Measurements from ENCODE around the gene TBC1D2. TPM values are rescaled to one million over a fixed set of nuclear protein-coding genes. Genes with fewer than 3 reads are reported as not detected.
"Not testable (repeated sequence)": the region's sequence is repeated elsewhere in the genome, so short reads cannot be mapped to it uniquely, and the experiment has no call there.

Gene TBC1D2
- total RNA-seq, 1 donor from 2014 or later: 0.52 TPM

DNA sequence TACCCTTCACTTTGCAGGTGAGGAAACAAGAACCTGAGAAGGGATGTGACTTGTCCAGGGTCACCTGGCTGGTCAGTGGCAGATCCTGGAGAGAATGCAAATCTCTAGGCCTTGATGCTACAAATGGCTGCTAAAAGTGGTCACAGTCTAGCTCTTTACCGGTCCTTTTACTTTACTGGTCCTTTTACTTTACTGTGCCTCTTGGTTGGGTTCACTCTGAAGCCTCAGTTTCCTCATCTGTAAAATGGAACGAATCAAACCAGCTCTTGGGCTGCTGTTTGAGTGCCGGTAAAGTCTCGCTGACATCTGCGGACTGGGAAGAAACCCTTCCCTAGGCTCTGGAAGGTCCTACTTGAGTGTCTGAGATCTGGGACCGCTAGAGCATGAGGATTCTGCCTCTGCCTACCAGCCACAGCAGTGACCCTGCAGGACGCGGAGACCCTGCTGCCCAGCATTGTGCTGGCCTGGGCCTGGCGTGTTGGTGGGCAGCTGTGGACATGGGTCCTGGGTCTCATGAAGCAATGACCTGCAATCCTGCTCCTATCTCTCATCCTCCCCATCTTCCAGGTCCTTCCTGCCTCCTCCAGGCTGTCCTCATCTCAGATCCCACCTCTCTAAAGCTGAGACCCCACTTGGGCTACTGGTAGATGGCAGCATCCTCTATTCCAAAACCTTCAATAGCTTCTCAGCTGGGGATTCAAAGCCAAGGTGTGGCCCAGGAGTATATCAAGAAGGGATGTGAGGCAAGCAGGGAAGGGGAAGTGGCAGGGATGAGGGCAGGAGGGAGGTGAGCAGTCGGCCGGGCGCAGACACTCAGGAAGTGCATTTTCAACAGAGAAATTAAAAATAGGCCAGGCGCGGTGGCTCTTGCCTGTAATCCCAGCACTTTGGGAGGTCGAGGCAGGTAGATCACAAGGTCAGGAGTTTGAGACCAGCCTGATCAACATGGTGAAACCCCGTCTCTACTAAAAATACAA, 76.3 kb downstream of the TBC1D2 start:
- Histone ChIP-seq H3K27ac (ENCODE audit: low read depth, low read length) (no peak overlapping the region), H3K9me3 (ENCODE audit: control insufficient read depth in 3 of 3, low read length in 3 of 3) (no peaks in the 10 kb centered on the region), H3K9ac (ENCODE audit: low read depth in 1 of 3, low read length in 3 of 3) (no peak overlapping the region), H3K4me3 (ENCODE audit: low read length in 3 of 3) (no peak overlapping the region), H3K4me1 (ENCODE audit: control insufficient read depth in 3 of 3, insufficient read depth in 3 of 3, low read length in 3 of 3) (no peaks in the 10 kb centered on the region), H3K27me3 (ENCODE audit: control insufficient read depth in 3 of 3, insufficient read depth in 3 of 3, low read length in 3 of 3) (peaks cover 0 to 10% (median 4%) of the 10 kb centered on the region in 3 donors), H3K36me3 (ENCODE audit: control insufficient read depth in 3 of 3, insufficient read depth in 3 of 3, low read length in 3 of 3) (no peaks in the 10 kb centered on the region)

GRCh38 chr9:98176391-98177259, 78.8 kb downstream of the TBC1D2 start:
- H3K36me3 ChIP-seq (ENCODE audit: control insufficient read depth in 3 of 3, insufficient read depth in 3 of 3, low read length in 3 of 3): no peaks in the 10 kb centered on the region
- H3K27me3 ChIP-seq (ENCODE audit: control insufficient read depth in 3 of 3, insufficient read depth in 3 of 3, low read length in 3 of 3): peaks cover 0 to 10% (median 7%) of the 10 kb centered on the region in 3 donors
- H3K9ac ChIP-seq (ENCODE audit: low read depth in 1 of 3, low read length in 3 of 3): no peak overlapping the region
- no peak overlapping the region for H3K27ac ChIP-seq (ENCODE audit: low read depth, low read length)
- no peaks in the 10 kb centered on the region for H3K9me3 ChIP-seq (ENCODE audit: control insufficient read depth in 3 of 3, low read length in 3 of 3)
- H3K4me1 ChIP-seq (ENCODE audit: control insufficient read depth in 3 of 3, insufficient read depth in 3 of 3, low read length in 3 of 3): no peaks in the 10 kb centered on the region
- no peak overlapping the region for H3K4me3 ChIP-seq (ENCODE audit: low read length in 3 of 3)

DNA sequence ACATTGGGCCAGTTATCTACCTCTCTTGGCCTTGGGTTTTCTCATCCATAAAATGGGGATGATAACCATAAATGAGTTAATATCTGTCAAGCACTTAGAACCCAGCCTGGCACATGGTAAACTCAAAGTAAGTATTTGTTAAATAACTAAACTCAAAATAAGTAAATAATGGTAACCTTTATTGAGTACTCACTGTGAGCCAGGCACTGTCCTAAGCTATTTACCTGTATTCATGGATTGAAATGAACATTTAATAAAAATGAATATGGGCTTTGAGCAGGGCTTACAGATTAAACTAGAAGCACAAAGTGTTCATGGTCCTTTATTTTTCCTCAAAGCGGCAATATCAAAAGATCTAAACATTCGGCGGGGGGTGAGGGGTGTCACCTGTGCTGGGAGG, 79.7 kb downstream of the TBC1D2 start:
- Histone ChIP-seq H3K36me3 (ENCODE audit: control insufficient read depth in 3 of 3, insufficient read depth in 3 of 3, low read length in 3 of 3) (no peaks in the 10 kb centered on the region), H3K9ac (ENCODE audit: low read depth in 1 of 3, low read length in 3 of 3) (no peak overlapping the region), H3K27ac (ENCODE audit: low read depth, low read length) (no peak overlapping the region), H3K4me1 (ENCODE audit: control insufficient read depth in 3 of 3, insufficient read depth in 3 of 3, low read length in 3 of 3) (no peaks in the 10 kb centered on the region), H3K4me3 (ENCODE audit: low read length in 3 of 3) (no peak overlapping the region), H3K27me3 (ENCODE audit: control insufficient read depth in 3 of 3, insufficient read depth in 3 of 3, low read length in 3 of 3) (peaks cover 0 to 16% (median 14%) of the 10 kb centered on the region in 3 donors), H3K9me3 (ENCODE audit: control insufficient read depth in 3 of 3, low read length in 3 of 3) (no peaks in the 10 kb centered on the region)

GRCh38 chr9:98175028-98175569, 80.3 kb downstream of the TBC1D2 start:
- Histone ChIP-seq H3K4me1 (ENCODE audit: control insufficient read depth in 3 of 3, insufficient read depth in 3 of 3, low read length in 3 of 3) (no peaks in the 10 kb centered on the region), H3K27ac (ENCODE audit: low read depth, low read length) (no peak overlapping the region), H3K27me3 (ENCODE audit: control insufficient read depth in 3 of 3, insufficient read depth in 3 of 3, low read length in 3 of 3) (peaks cover 0 to 18% (median 15%) of the 10 kb centered on the region in 3 donors), H3K4me3 (ENCODE audit: low read length in 3 of 3) (no peak overlapping the region), H3K9me3 (ENCODE audit: control insufficient read depth in 3 of 3, low read length in 3 of 3) (no peaks in the 10 kb centered on the region), H3K36me3 (ENCODE audit: control insufficient read depth in 3 of 3, insufficient read depth in 3 of 3, low read length in 3 of 3) (no peaks in the 10 kb centered on the region), H3K9ac (ENCODE audit: low read depth in 1 of 3, low read length in 3 of 3) (no peak overlapping the region)

DNA sequence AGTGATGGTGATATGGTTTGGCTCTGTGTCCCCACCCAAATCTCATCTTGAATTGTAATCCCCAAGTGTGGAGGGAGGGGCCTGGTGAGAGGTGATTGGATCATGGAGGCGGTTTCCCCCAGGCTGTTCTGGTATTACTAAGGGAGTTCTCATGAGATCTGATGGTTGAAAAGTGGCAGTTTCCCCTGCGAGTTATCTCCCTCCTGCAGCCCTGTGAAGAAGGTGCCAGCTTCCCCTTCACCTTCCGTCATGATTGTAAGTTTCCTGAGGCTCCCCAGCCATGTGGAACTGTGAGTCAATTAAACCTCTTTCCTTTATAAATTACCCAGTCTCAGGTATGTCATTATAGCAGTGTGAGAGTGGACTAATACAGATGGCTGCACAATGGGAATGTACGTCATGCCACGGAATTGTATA, 80.9 kb downstream of the TBC1D2 start:
- H3K36me3 ChIP-seq (ENCODE audit: control insufficient read depth in 3 of 3, insufficient read depth in 3 of 3, low read length in 3 of 3); H3K4me1 ChIP-seq (ENCODE audit: control insufficient read depth in 3 of 3, insufficient read depth in 3 of 3, low read length in 3 of 3); H3K9me3 ChIP-seq (ENCODE audit: control insufficient read depth in 3 of 3, low read length in 3 of 3); H3K9ac ChIP-seq (ENCODE audit: low read depth in 1 of 3, low read length in 3 of 3); H3K4me3 ChIP-seq (ENCODE audit: low read length in 3 of 3); H3K27ac ChIP-seq (ENCODE audit: low read depth, low read length): not testable (repeated sequence)
- H3K27me3 ChIP-seq (ENCODE audit: control insufficient read depth in 3 of 3, insufficient read depth in 3 of 3, low read length in 3 of 3): peaks cover 0 to 17% (median 13%) of the 10 kb centered on the region in 3 donors

DNA sequence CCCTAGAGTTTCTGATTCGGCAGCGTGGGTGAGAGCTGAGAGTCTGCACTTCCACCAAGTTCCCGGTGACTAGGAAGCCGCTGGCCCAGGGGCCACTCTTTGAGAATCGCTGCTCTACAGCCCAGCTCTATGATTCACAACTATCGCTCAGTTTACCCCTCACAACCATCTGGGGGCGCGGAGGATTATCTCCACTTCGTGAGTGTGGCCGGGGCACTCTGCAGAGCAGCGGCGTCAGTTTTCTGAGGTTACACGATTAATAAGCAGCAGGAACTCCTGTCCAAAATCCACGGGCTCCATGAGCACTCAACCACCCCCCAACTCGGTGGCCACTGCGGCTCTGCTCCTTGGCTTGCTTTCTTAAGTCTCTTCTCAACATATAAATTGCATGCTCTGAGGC, 82.3 kb downstream of the TBC1D2 start:
- H3K4me1 ChIP-seq (ENCODE audit: control insufficient read depth in 3 of 3, insufficient read depth in 3 of 3, low read length in 3 of 3): no peaks in the 10 kb centered on the region
- peaks cover 0 to 14% (median 13%) of the 10 kb centered on the region in 3 donors for H3K27me3 ChIP-seq (ENCODE audit: control insufficient read depth in 3 of 3, insufficient read depth in 3 of 3, low read length in 3 of 3)
- no peak overlapping the region for H3K27ac ChIP-seq (ENCODE audit: low read depth, low read length)
- no peak overlapping the region for H3K9ac ChIP-seq (ENCODE audit: low read depth in 1 of 3, low read length in 3 of 3)
- no peak overlapping the region for H3K4me3 ChIP-seq (ENCODE audit: low read length in 3 of 3)
- no peaks in the 10 kb centered on the region for H3K9me3 ChIP-seq (ENCODE audit: control insufficient read depth in 3 of 3, low read length in 3 of 3)
- no peaks in the 10 kb centered on the region for H3K36me3 ChIP-seq (ENCODE audit: control insufficient read depth in 3 of 3, insufficient read depth in 3 of 3, low read length in 3 of 3)

GRCh38 chr9:98172604-98173003, 82.8 kb downstream of the TBC1D2 start:
- H3K9me3 ChIP-seq (ENCODE audit: control insufficient read depth in 3 of 3, low read length in 3 of 3): no peaks in the 10 kb centered on the region
- H3K36me3 ChIP-seq (ENCODE audit: control insufficient read depth in 3 of 3, insufficient read depth in 3 of 3, low read length in 3 of 3): no peaks in the 10 kb centered on the region
- no peak overlapping the region for H3K4me3 ChIP-seq (ENCODE audit: low read length in 3 of 3)
- no peak overlapping the region for H3K9ac ChIP-seq (ENCODE audit: low read depth in 1 of 3, low read length in 3 of 3)
- no peaks in the 10 kb centered on the region for H3K4me1 ChIP-seq (ENCODE audit: control insufficient read depth in 3 of 3, insufficient read depth in 3 of 3, low read length in 3 of 3)
- H3K27me3 ChIP-seq (ENCODE audit: control insufficient read depth in 3 of 3, insufficient read depth in 3 of 3, low read length in 3 of 3): peaks cover 0 to 14% (median 13%) of the 10 kb centered on the region in 3 donors
- H3K27ac ChIP-seq (ENCODE audit: low read depth, low read length): no peak overlapping the region

GRCh38 chr9:98171176-98171925, 84.1 kb downstream of the TBC1D2 start:
- no peaks in the 10 kb centered on the region for H3K9me3 ChIP-seq (ENCODE audit: control insufficient read depth in 3 of 3, low read length in 3 of 3)
- H3K36me3 ChIP-seq (ENCODE audit: control insufficient read depth in 3 of 3, insufficient read depth in 3 of 3, low read length in 3 of 3): no peaks in the 10 kb centered on the region
- peaks cover 0 to 14% (median 13%) of the 10 kb centered on the region in 3 donors for H3K27me3 ChIP-seq (ENCODE audit: control insufficient read depth in 3 of 3, insufficient read depth in 3 of 3, low read length in 3 of 3)
- H3K4me3 ChIP-seq (ENCODE audit: low read length in 3 of 3): no peak overlapping the region
- no peak overlapping the region for H3K27ac ChIP-seq (ENCODE audit: low read depth, low read length)
- H3K4me1 ChIP-seq (ENCODE audit: control insufficient read depth in 3 of 3, insufficient read depth in 3 of 3, low read length in 3 of 3): no peaks in the 10 kb centered on the region
- no peak overlapping the region for H3K9ac ChIP-seq (ENCODE audit: low read depth in 1 of 3, low read length in 3 of 3)

- Histone ChIP-seq H3K36me3 (ENCODE audit: control insufficient read depth in 3 of 3, insufficient read depth in 3 of 3, low read length in 3 of 3) (no peaks in the 10 kb centered on the region), H3K27me3 (ENCODE audit: control insufficient read depth in 3 of 3, insufficient read depth in 3 of 3, low read length in 3 of 3) (peaks cover 0 to 13% (median 8%) of the 10 kb centered on the region in 3 donors), H3K4me1 (ENCODE audit: control insufficient read depth in 3 of 3, insufficient read depth in 3 of 3, low read length in 3 of 3) (no peaks in the 10 kb centered on the region), H3K27ac (ENCODE audit: low read depth, low read length) (no peak overlapping the region), H3K9ac (ENCODE audit: low read depth in 1 of 3, low read length in 3 of 3) (no peak overlapping the region), H3K9me3 (ENCODE audit: control insufficient read depth in 3 of 3, low read length in 3 of 3) (no peaks in the 10 kb centered on the region), H3K4me3 (ENCODE audit: low read length in 3 of 3) (no peak overlapping the region)
Measured at GRCh38 chr9:98168941-98169488, 86.4 kb downstream of the TBC1D2 start.
